Mammary epithelial cell (primary cell): ENCODE results near the gene WIZ.

Source experiments
- EZH2 ChIP-seq: IDR thresholded peaks from 2 replicates; pipeline ENCODE4 v1.6.1; 2012; ENCODE audit warnings: low read length, inconsistent platforms, borderline replicate concordance
- TF ChIP-seq, protein P1 (sequence below), 2 donors: IDR thresholded peaks in 1 of 2; conservative IDR thresholded peaks in 1 of 2; 2 replicates each; pipeline ENCODE4 v1.5.1; 2011 to 2012; ENCODE audit warnings: inconsistent platforms in 2 of 2, low read length in 2 of 2, mild to moderate bottlenecking in 2 of 2, control low read depth in 1 of 2, low read depth in 1 of 2; ENCODE audit not compliant: insufficient read depth in 1 of 2; ENCODE audit errors: extremely low read depth in 1 of 2

DNA sequence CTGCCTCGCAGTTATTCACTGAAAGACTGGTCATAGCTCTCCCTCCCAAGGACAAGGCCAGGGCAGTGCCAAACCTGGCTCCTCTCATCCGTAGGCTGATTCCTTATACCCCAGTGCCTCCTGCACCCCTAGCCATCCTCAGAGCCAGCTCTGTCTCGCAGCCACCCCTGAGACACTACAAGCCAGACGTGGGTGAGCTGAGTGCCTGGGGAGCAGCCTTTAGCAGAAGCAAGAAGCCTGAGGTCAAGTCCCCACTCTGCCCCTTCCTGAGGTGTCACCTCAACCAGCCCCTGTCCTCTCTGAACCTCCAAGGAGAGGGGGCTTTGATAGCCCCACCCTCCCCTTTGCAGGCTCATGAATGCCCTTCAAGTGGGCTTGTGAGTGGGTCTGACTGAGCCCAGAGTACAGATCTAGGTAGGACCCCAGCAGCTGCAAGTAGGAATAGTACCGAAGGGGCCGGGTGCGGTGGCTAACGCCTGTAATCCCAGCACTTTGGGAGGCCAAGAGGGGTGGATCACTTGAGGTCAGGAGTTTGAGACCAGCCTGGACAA, 16.2 kb downstream of the WIZ start:
- TF ChIP-seq, protein P1, sequence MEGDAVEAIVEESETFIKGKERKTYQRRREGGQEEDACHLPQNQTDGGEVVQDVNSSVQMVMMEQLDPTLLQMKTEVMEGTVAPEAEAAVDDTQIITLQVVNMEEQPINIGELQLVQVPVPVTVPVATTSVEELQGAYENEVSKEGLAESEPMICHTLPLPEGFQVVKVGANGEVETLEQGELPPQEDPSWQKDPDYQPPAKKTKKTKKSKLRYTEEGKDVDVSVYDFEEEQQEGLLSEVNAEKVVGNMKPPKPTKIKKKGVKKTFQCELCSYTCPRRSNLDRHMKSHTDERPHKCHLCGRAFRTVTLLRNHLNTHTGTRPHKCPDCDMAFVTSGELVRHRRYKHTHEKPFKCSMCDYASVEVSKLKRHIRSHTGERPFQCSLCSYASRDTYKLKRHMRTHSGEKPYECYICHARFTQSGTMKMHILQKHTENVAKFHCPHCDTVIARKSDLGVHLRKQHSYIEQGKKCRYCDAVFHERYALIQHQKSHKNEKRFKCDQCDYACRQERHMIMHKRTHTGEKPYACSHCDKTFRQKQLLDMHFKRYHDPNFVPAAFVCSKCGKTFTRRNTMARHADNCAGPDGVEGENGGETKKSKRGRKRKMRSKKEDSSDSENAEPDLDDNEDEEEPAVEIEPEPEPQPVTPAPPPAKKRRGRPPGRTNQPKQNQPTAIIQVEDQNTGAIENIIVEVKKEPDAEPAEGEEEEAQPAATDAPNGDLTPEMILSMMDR (conservative IDR thresholded peaks at IDR 0.05 in 1 of 2, IDR thresholded peaks at IDR 0.05 in 1 of 2; ENCODE audit: extremely low read depth in 1 of 2, insufficient read depth in 1 of 2, low read depth in 1 of 2, low read length in 2 of 2): no peak
- TF ChIP-seq EZH2: no peak
